Measurements from ENCODE around the gene CC2D1A.

GRCh38 chr19:13920524-13920923 is 14.5 kb downstream of the CC2D1A start:
- TF ChIP-seq CTCF (IDR thresholded peaks at IDR 0.05) (no peak), POLR2A (IDR thresholded peaks at IDR 0.05) (no peak)

All from tibial nerve (tissue), 3 donors.